ENCODE measurements around the gene PLEKHD1.

PLEKHD1 gene

GRCh38 chr14:69490219-69490918 is 5.8 kb downstream of the PLEKHD1 start:
- ATAC-seq = peak; percentile 31; the same call in 1 of the 3 replicates
- no peak for TF ChIP-seq ZC3H10 (CRISPR knock-in tag; IDR thresholded peaks at IDR 0.05)
- no peak for TF ChIP-seq ZFP30 (CRISPR knock-in tag; IDR thresholded peaks at IDR 0.05)
- no peak for TF ChIP-seq SNAI2 (CRISPR knock-in tag; IDR thresholded peaks at IDR 0.05)
- no peak for TF ChIP-seq GLIS3 (CRISPR knock-in tag; IDR thresholded peaks at IDR 0.05)
- TF ChIP-seq TOX (CRISPR knock-in tag; IDR thresholded peaks at IDR 0.05; ENCODE audit: borderline replicate concordance) = no peak

- TF ChIP-seq OSR1 (CRISPR knock-in tag; IDR thresholded peaks at IDR 0.05) (no peak), TSHZ2 (CRISPR knock-in tag; IDR thresholded peaks at IDR 0.05) (no peak), ARNTL (CRISPR knock-in tag; IDR thresholded peaks at IDR 0.05; ENCODE audit: borderline replicate concordance, low read depth) (no peak), TOX (CRISPR knock-in tag; IDR thresholded peaks at IDR 0.05; ENCODE audit: borderline replicate concordance) (no peak), RARB (CRISPR knock-in tag; IDR thresholded peaks at IDR 0.05) (no peak), CREB5 (CRISPR knock-in tag; IDR thresholded peaks at IDR 0.05; ENCODE audit: low read depth) (no peak), ZFP3 (CRISPR knock-in tag; IDR thresholded peaks at IDR 0.05) (no peak), BACH2 (CRISPR knock-in tag; IDR thresholded peaks at IDR 0.05; ENCODE audit: borderline replicate concordance) (no peak), ZNF70 (CRISPR knock-in tag; IDR thresholded peaks at IDR 0.05) (no peak), ISL1 (CRISPR knock-in tag; IDR thresholded peaks at IDR 0.05) (no peak), ZNF8 (CRISPR knock-in tag; IDR thresholded peaks at IDR 0.05) (no peak), ZC3H10 (CRISPR knock-in tag; IDR thresholded peaks at IDR 0.05) (no peak), ZNF565 (CRISPR knock-in tag; conservative IDR thresholded peaks at IDR 0.05; ENCODE audit: low read depth) (no peak), GLIS3 (CRISPR knock-in tag; IDR thresholded peaks at IDR 0.05) (no peak), SNAI2 (CRISPR knock-in tag; IDR thresholded peaks at IDR 0.05) (no peak), ESRRG (CRISPR knock-in tag; IDR thresholded peaks at IDR 0.05) (no peak), CSRNP3 (CRISPR knock-in tag; IDR thresholded peaks at IDR 0.05) (no peak), POU6F1 (CRISPR knock-in tag; IDR thresholded peaks at IDR 0.05; ENCODE audit: borderline replicate concordance, low read depth) (no peak), ZFP30 (CRISPR knock-in tag; IDR thresholded peaks at IDR 0.05) (no peak), CSDC2 (CRISPR knock-in tag; IDR thresholded peaks at IDR 0.05) (no peak)
- no peak for ATAC-seq
Measured at GRCh38 chr14:69491193-69491592, 6.7 kb downstream of the PLEKHD1 start.

- no peak for TF ChIP-seq ZFP3 (CRISPR knock-in tag; IDR thresholded peaks at IDR 0.05)
- TF ChIP-seq TOX (CRISPR knock-in tag; IDR thresholded peaks at IDR 0.05; ENCODE audit: borderline replicate concordance) = no peak
- TF ChIP-seq ZNF8 (CRISPR knock-in tag; IDR thresholded peaks at IDR 0.05) = no peak
- no peak for ATAC-seq
Measured at GRCh38 chr14:69493038-69493437, 8.5 kb downstream of the PLEKHD1 start.

GRCh38 chr14:69493791-69494190 is 9.3 kb downstream of the PLEKHD1 start:
- no peak for TF ChIP-seq CREB5 (CRISPR knock-in tag; IDR thresholded peaks at IDR 0.05; ENCODE audit: low read depth)
- TF ChIP-seq ESRRG (CRISPR knock-in tag; IDR thresholded peaks at IDR 0.05) = no peak
- TF ChIP-seq SNAI2 (CRISPR knock-in tag; IDR thresholded peaks at IDR 0.05) = no peak
- no peak for TF ChIP-seq ZFP3 (CRISPR knock-in tag; IDR thresholded peaks at IDR 0.05)
- TF ChIP-seq PATZ1 (CRISPR knock-in tag; IDR thresholded peaks at IDR 0.05; ENCODE audit: borderline replicate concordance) = no peak
- TF ChIP-seq TCF4 (CRISPR knock-in tag; IDR thresholded peaks at IDR 0.05; ENCODE audit: borderline replicate concordance) = no peak
- TF ChIP-seq OSR1 (CRISPR knock-in tag; IDR thresholded peaks at IDR 0.05) = no peak
- no peak for TF ChIP-seq ARNTL (CRISPR knock-in tag; IDR thresholded peaks at IDR 0.05; ENCODE audit: borderline replicate concordance, low read depth)
- no peak for TF ChIP-seq ZNF8 (CRISPR knock-in tag; IDR thresholded peaks at IDR 0.05)
- TF ChIP-seq PPARA (CRISPR knock-in tag; IDR thresholded peaks at IDR 0.05; ENCODE audit: borderline replicate concordance) = no peak
- no peak for TF ChIP-seq GLIS3 (CRISPR knock-in tag; IDR thresholded peaks at IDR 0.05)
- TF ChIP-seq RARB (CRISPR knock-in tag; IDR thresholded peaks at IDR 0.05) = no peak
- TF ChIP-seq ZNF70 (CRISPR knock-in tag; IDR thresholded peaks at IDR 0.05) = no peak
- no peak for ATAC-seq
